Type B pancreatic cell (in vitro differentiated cells): ENCODE data around the gene STIM2. TPM values are rescaled to one million over a fixed set of nuclear protein-coding genes. Genes with fewer than 3 reads are reported as not detected.

Experiments used
- DNase-seq: peaks from one replicate; pipeline ENCODE4 v3.0.0; 2021; ENCODE audit warnings: mixed read lengths; ENCODE audit not compliant: unreplicated experiment; ENCODE audit errors: extremely low spot score
- H3K27ac Mint-ChIP-seq: 2 replicates; pipeline ENCODE4 v1.8.0; 2021; ENCODE audit warnings: mild to moderate bottlenecking, mixed read lengths
- H3K27me3 Mint-ChIP-seq: 2 replicates; pipeline ENCODE4 v1.8.0; 2021; ENCODE audit warnings: mixed read lengths
- H3K36me3 Mint-ChIP-seq: 2 replicates; pipeline ENCODE4 v1.8.0; 2021; ENCODE audit warnings: mixed read lengths
- H3K4me1 Mint-ChIP-seq: one replicate; pipeline ENCODE4 v1.8.0; 2021; ENCODE audit warnings: mixed read lengths; ENCODE audit not compliant: unreplicated experiment
- H3K4me3 Mint-ChIP-seq: 2 replicates; pipeline ENCODE4 v1.8.0; 2021; ENCODE audit warnings: mild to moderate bottlenecking, mixed read lengths
- H3K9me3 Mint-ChIP-seq: 2 replicates; pipeline ENCODE4 v1.8.0; 2021; ENCODE audit warnings: mixed read lengths
- total RNA-seq: library from RNA; stranded (reverse); gene quantifications from 2 replicates; pipeline ENCODE4 v1.2.1, GENCODE V29; 2021; ENCODE audit warnings: low replicate concordance
- TF ChIP-seq, protein P1 (sequence below): fragments of 200-600 bp; sonication (generic); conservative IDR thresholded peaks from 2 replicates; pipeline ENCODE4 v1.5.0; 2021; ENCODE audit warnings: antibody characterized with exemption, mild to moderate bottlenecking

STIM2 gene
- total RNA-seq, 1 donor from 2014 or later: 36.2 TPM

DNA sequence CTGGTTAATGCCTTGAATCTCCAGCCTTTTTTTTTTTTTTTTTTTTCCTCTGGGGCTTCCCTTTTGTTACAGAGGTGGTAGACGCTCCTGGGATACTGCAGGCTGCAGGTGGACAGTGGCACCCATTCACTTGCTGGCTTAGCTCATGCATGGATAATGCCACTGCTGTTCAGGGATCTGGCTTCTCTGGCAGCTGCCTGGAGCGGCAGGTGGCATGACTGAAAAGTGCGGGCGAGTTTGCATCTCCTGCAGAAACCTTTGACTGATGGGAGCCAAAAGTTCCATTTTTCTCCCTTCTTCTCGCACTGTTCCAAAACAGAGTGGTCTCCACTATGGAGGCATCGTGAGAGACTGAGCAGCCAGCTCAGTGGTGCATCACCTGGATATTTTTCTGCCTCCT is 5.9 kb upstream of the STIM2 start:
- Mint-ChIP-seq H3K4me3 (no peak overlapping the region), H3K4me1 (peaks cover 19% of the 10 kb centered on the region), H3K9me3 (no peaks in the 10 kb centered on the region), H3K27ac (no peak overlapping the region), H3K27me3 (no peaks in the 10 kb centered on the region), H3K36me3 (no peaks in the 10 kb centered on the region)
- TF ChIP-seq, protein P1, sequence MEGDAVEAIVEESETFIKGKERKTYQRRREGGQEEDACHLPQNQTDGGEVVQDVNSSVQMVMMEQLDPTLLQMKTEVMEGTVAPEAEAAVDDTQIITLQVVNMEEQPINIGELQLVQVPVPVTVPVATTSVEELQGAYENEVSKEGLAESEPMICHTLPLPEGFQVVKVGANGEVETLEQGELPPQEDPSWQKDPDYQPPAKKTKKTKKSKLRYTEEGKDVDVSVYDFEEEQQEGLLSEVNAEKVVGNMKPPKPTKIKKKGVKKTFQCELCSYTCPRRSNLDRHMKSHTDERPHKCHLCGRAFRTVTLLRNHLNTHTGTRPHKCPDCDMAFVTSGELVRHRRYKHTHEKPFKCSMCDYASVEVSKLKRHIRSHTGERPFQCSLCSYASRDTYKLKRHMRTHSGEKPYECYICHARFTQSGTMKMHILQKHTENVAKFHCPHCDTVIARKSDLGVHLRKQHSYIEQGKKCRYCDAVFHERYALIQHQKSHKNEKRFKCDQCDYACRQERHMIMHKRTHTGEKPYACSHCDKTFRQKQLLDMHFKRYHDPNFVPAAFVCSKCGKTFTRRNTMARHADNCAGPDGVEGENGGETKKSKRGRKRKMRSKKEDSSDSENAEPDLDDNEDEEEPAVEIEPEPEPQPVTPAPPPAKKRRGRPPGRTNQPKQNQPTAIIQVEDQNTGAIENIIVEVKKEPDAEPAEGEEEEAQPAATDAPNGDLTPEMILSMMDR: no peak
- DNase-seq: no peak

GRCh38 chr4:26856906-26857277 is 3.7 kb upstream of the STIM2 start:
- DNase-seq: no peak
- Mint-ChIP-seq H3K9me3 (no peaks in the 10 kb centered on the region), H3K36me3 (no peaks in the 10 kb centered on the region), H3K27ac (peak overlapping the region; percentile 76), H3K27me3 (no peaks in the 10 kb centered on the region), H3K4me1 (peaks cover 29% of the 10 kb centered on the region), H3K4me3 (peak overlapping the region; percentile 94)
- TF ChIP-seq, protein P1: no peak

- peak overlapping the region; percentile 94 for H3K4me3 Mint-ChIP-seq
- peaks cover 30% of the 10 kb centered on the region for H3K4me1 Mint-ChIP-seq
- H3K27ac Mint-ChIP-seq: peak overlapping the region; percentile 94
- TF ChIP-seq, protein P1: peak; percentile 27
- peak; percentile 88 for DNase-seq
- H3K36me3 Mint-ChIP-seq: no peaks in the 10 kb centered on the region
- no peaks in the 10 kb centered on the region for H3K9me3 Mint-ChIP-seq
- H3K27me3 Mint-ChIP-seq: no peaks in the 10 kb centered on the region
Observed at GRCh38 chr4:26857278-26858034, 3.2 kb upstream of the STIM2 start.

DNA sequence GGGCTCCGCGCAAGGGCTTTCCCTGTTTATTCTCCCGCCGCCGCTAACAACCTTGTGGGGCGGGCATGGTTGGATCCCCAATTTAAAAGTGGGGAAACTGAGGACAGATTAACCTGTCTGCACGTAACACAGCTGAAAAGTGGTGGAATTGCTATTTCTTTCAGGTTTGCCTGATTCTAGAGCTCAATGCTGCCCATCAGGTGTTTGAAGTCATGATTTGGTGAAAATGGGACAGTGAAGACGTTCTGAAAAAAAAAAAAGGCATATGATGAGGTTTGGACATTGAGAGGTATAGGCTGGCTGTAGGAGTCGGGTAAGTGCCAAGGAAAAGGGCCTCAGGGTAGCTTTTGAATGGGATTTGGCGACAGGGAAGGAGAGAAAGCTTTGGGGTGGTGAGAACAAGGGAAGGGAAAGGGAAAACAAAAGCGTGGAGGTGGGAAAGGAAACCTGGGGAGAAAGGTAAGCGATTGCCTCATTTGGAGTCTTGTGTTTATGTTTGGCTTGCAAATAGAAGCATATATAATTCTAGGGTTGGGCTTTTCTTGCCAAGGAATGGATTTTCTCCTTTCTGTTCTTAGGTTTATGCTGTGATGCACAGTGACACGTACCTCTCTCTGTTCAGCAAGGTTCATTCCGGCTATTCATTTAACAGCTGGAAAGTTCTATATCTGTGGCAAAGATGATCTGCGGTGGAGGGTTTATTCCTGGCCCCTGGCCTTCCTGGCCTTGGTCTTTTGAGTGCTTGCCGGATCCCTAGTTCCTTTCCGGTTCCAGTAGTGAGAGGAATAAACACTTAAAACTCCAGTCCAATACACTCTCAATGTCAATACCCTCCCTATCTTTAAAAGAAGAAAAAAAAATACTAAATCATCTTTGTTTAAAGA is 2.4 kb upstream of the STIM2 start:
- no peaks in the 10 kb centered on the region for H3K9me3 Mint-ChIP-seq
- no peak for DNase-seq
- peaks cover 35% of the 10 kb centered on the region for H3K4me1 Mint-ChIP-seq
- TF ChIP-seq, protein P1: no peak
- H3K4me3 Mint-ChIP-seq: peak overlapping the region; percentile 94
- no peaks in the 10 kb centered on the region for H3K27me3 Mint-ChIP-seq
- H3K27ac Mint-ChIP-seq: peak overlapping the region; percentile 94
- no peaks in the 10 kb centered on the region for H3K36me3 Mint-ChIP-seq

GRCh38 chr4:26858947-26859401 is 1.7 kb upstream of the STIM2 start:
- Mint-ChIP-seq H3K9me3 (no peaks in the 10 kb centered on the region), H3K4me1 (peaks cover 40% of the 10 kb centered on the region), H3K36me3 (no peaks in the 10 kb centered on the region), H3K27ac (peak overlapping the region; percentile 94), H3K27me3 (no peaks in the 10 kb centered on the region), H3K4me3 (peak overlapping the region; percentile 94)
- DNase-seq: no peak
- TF ChIP-seq, protein P1: no peak
